NCI-H1048 (cell line): ENCODE results near the gene ZNF420.

Source experiments
- DNase-seq: peaks from one replicate; lab custom pipeline; 2025; lab: John Stamatoyannopoulos, UW

Gene ZNF420

GRCh38 chr19:37148214-37148613 lies 70.0 kb downstream of the ZNF420 start:
- no peak for DNase-seq

DNA sequence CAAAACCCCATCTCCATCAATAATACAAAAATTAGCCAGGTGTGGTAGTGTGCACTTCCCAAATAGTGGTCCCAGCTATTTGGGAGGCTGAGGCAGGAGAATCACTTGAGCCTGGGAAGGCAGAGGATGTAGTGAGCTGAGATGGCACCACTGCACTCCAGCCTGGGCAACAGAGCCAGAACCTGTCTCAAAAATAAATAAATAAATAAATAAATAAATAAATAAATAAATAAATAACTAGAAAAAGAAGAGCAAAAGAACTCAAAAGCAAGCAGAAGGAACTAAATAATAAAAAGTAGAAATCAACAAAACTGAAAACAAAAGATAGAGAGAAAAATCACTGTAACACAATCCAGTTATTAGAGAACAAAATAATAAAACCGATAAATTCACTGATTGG lies 81.9 kb downstream of the ZNF420 start:
- no peak for DNase-seq

DNA sequence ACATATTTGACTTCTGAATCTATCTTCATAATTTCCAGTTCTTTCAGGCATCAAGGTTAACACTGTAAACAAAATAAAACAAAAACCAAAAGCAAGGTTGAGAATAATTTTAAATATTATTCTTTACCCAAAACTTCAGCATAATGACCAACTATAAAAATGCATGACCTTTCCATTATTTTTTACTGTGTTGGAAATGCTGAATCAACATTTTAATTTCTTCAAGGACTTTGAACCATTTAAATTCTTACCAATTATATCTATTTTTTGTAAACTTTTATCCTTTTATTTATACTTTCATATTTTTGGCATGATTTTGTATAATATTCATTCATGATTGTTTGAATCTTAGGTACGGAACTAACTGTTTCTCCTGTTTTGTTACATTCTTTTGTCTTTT lies 87.4 kb downstream of the ZNF420 start:
- DNase-seq = no peak

- DNase-seq = peak; percentile 79
Observed at GRCh38 chr19:37172368-37173366, 94.4 kb downstream of the ZNF420 start, which contains the start of gene ZNF585A. TSS of gene ZNF585A (minus strand) at chr19:37172695. CDS start at chr19:37169910, 2,785 bp downstream.
